Body of pancreas (tissue), 4 donors: ENCODE results near the gene PRXL2A. TPM values are rescaled to one million over a fixed set of nuclear protein-coding genes. Genes with fewer than 3 reads are reported as not detected.
A peak's percentile ranks its signal among the peaks of the same experiment; 100 is the strongest.

Experiments used
- ATAC-seq: fragments of 150-250 bp; one replicate; pipeline ENCODE4 v1.9.1; 2016
- DNase-seq, 4 donors: peaks; one replicate each; pipeline ENCODE4 v3.0.0-alpha.2; 2019
- H3K27ac ChIP-seq, 4 donors: fragments of 200-600 bp; sonication (generic); 1 replicate in 3 of 4; 2 replicates in 1 of 4; pipeline versions ENCODE4 v1.5.1 to v1.6.1; 2016 to 2019; ENCODE audit warnings: mild to moderate bottlenecking in 1 of 4, mixed read lengths in 1 of 4, moderate library complexity in 1 of 4
- H3K27me3 ChIP-seq, 2 donors: fragments of 200-600 bp; sonication (generic); one replicate each; pipeline ENCODE4 v1.6.0; 2016; ENCODE audit warnings: mild to moderate bottlenecking in 1 of 2
- H3K36me3 ChIP-seq, 2 donors: fragments of 200-600 bp; sonication (generic); replicated peaks in 1 of 2; 2 replicates each; pipeline ENCODE4 v1.5.1; 2016; ENCODE audit warnings: low read depth in 2 of 2; ENCODE audit not compliant: insufficient read depth in 1 of 2
- H3K4me1 ChIP-seq: fragments of 200-600 bp; sonication (generic); one replicate; pipeline ENCODE4 v1.6.0; 2016
- H3K4me3 ChIP-seq, 2 donors: fragments of 200-600 bp; sonication (generic); 1 replicate in 1 of 2; 2 replicates in 1 of 2; pipeline ENCODE4 v1.5.1; 2016 to 2019
- H3K9me3 ChIP-seq, 3 donors: fragments of 200-600 bp; sonication (generic); 1 replicate in 2 of 3; 2 replicates in 1 of 3; pipeline ENCODE4 v1.5.1; 2016
- POLR2A ChIP-seq, 3 donors: fragments of 450-650 bp; IDR thresholded peaks; one replicate each; pipeline ENCODE4 v1.6.1; 2016; ENCODE audit warnings: antibody characterized with exemption in 3 of 3, mild to moderate bottlenecking in 2 of 3
- WGBS, 2 donors: methylation state at CpG; one replicate each; pipeline ENCODE4 v1.1.5; 2017; 5-methylcytosine and 5-hydroxymethylcytosine counted together
- intact Hi-C: fragments of 100-400 bp; cut with DNase I; formaldehyde crosslinking; loops from one replicate; pipeline ENCODE4 v1.15.1; 2023
- total RNA-seq, 2 donors: library from RNA; depleted of rRNA; stranded (reverse); fragments of >200 nt; gene quantifications; one replicate each; pipeline ENCODE4 v1.1.0, GENCODE V29; 2016
- TF ChIP-seq, protein P1 (sequence below), 7 experiments: fragments of 450-650 bp in 4 of 7; fragments of 200-600 bp in 3 of 7; sonication (generic) in 3 of 7; IDR thresholded peaks; one replicate each; pipeline ENCODE4 v1.5.1; 2016 to 2019; ENCODE audit warnings: antibody characterized with exemption in 7 of 7

Gene PRXL2A
- total RNA-seq, 2 donors from 2014 or later, result 40.7 to 110 TPM

GRCh38 chr10:80429521-80429973 lies 21.2 kb downstream of the PRXL2A start:
- no peak overlapping the region for H3K4me3 ChIP-seq
- no peaks in the 10 kb centered on the region for H3K36me3 ChIP-seq
- DNase-seq (peak in 2 of 4 donors; percentile 22 to 80), ATAC-seq (peak; percentile 24)
- no peak for TF ChIP-seq POLR2A (IDR thresholded peaks at IDR 0.05)
- TF ChIP-seq, protein P1, sequence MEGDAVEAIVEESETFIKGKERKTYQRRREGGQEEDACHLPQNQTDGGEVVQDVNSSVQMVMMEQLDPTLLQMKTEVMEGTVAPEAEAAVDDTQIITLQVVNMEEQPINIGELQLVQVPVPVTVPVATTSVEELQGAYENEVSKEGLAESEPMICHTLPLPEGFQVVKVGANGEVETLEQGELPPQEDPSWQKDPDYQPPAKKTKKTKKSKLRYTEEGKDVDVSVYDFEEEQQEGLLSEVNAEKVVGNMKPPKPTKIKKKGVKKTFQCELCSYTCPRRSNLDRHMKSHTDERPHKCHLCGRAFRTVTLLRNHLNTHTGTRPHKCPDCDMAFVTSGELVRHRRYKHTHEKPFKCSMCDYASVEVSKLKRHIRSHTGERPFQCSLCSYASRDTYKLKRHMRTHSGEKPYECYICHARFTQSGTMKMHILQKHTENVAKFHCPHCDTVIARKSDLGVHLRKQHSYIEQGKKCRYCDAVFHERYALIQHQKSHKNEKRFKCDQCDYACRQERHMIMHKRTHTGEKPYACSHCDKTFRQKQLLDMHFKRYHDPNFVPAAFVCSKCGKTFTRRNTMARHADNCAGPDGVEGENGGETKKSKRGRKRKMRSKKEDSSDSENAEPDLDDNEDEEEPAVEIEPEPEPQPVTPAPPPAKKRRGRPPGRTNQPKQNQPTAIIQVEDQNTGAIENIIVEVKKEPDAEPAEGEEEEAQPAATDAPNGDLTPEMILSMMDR (IDR thresholded peaks at IDR 0.05), result peak in 1 of 7 experiments; percentile 21
- no peaks in the 10 kb centered on the region for H3K27me3 ChIP-seq
- no peaks in the 10 kb centered on the region for H3K4me1 ChIP-seq
- no peaks in the 10 kb centered on the region for H3K9me3 ChIP-seq
- whole genome bisulfite sequencing, 2 donors, result 76 to 88% methylated on average over 9 of the region's 9 CpGs
- no peak overlapping the region for H3K27ac ChIP-seq
- intact Hi-C loops, result no loop called here

GRCh38 chr10:80433134-80433533 lies 24.8 kb downstream of the PRXL2A start:
- Histone ChIP-seq H3K4me3 (no peak overlapping the region), H3K9me3 (no peaks in the 10 kb centered on the region), H3K4me1 (no peaks in the 10 kb centered on the region), H3K27ac (no peak overlapping the region), H3K27me3 (no peaks in the 10 kb centered on the region), H3K36me3 (no peaks in the 10 kb centered on the region)
- ATAC-seq, result no peak
- no peak for TF ChIP-seq POLR2A (IDR thresholded peaks at IDR 0.05)
- TF ChIP-seq, protein P1 (IDR thresholded peaks at IDR 0.05), result no peak
- intact Hi-C loops, result no loop called here
- no peak for DNase-seq
- WGBS, 2 donors, result 62 to 64% methylated on average over 3 of the region's 3 CpGs

- intact Hi-C loops, result no loop called here
Observed at GRCh38 chr10:80436446-80437098, 28.2 kb downstream of the PRXL2A start.

GRCh38 chr10:80437227-80437626 lies 28.9 kb downstream of the PRXL2A start:
- Histone ChIP-seq H3K9me3 (no peaks in the 10 kb centered on the region), H3K4me3 (no peak overlapping the region), H3K36me3 (no peaks in the 10 kb centered on the region), H3K27ac (no peak overlapping the region), H3K4me1 (no peaks in the 10 kb centered on the region), H3K27me3 (no peaks in the 10 kb centered on the region)
- ATAC-seq, result no peak
- TF ChIP-seq POLR2A (IDR thresholded peaks at IDR 0.05), result no peak
- TF ChIP-seq, protein P1 (IDR thresholded peaks at IDR 0.05), result no peak
- intact Hi-C loops, result no loop called here
- DNase-seq, result no peak
- WGBS, 2 donors, result 70 to 71% methylated on average over 2 of the region's 2 CpGs

More at GRCh38 chr10:80436446-80437098, 28.2 kb downstream of the PRXL2A start:
- H3K9me3 ChIP-seq, result no peaks in the 10 kb centered on the region
- ATAC-seq (no peak), DNase-seq (no peak)
- H3K4me1 ChIP-seq, result no peaks in the 10 kb centered on the region
- H3K27me3 ChIP-seq, result no peaks in the 10 kb centered on the region
- WGBS, 2 donors, result 78 to 84% methylated on average over 6 of the region's 6 CpGs
- H3K4me3 ChIP-seq, result no peak overlapping the region
- TF ChIP-seq, protein P1 (IDR thresholded peaks at IDR 0.05), result no peak
- TF ChIP-seq POLR2A (IDR thresholded peaks at IDR 0.05), result no peak
- H3K36me3 ChIP-seq, result no peaks in the 10 kb centered on the region
- H3K27ac ChIP-seq, result no peak overlapping the region

GRCh38 chr10:80441831-80442230 lies 33.5 kb downstream of the PRXL2A start:
- no peak for DNase-seq
- WGBS, 2 donors, result 87 to 91% methylated on average over 8 of the region's 8 CpGs
- TF ChIP-seq, protein P1 (IDR thresholded peaks at IDR 0.05), result no peak
- no peak for TF ChIP-seq POLR2A (IDR thresholded peaks at IDR 0.05)
- Histone ChIP-seq H3K36me3 (no peaks in the 10 kb centered on the region), H3K4me3 (no peak overlapping the region), H3K27ac (no peak overlapping the region), H3K4me1 (no peaks in the 10 kb centered on the region), H3K27me3 (no peaks in the 10 kb centered on the region), H3K9me3 (no peaks in the 10 kb centered on the region)
- intact Hi-C loops, result no loop called here
- ATAC-seq, result no peak
